HG03159 (cell line): Measurements from ENCODE around the gene TANGO2.

Experiments
- ATAC-seq: cut with Tn5 transposase; IDR thresholded peaks from one replicate; pipeline ENCODE4 v1.9.1; 2021; ENCODE audit warnings: mild to moderate bottlenecking, moderate library complexity; ENCODE audit not compliant: unreplicated experiment

TANGO2 gene

GRCh38 chr22:20024650-20025397 is 3.9 kb downstream of the TANGO2 start:
- no peak for ATAC-seq

- no peak for ATAC-seq
Measured at GRCh38 chr22:20025401-20026203, 4.7 kb downstream of the TANGO2 start.

DNA sequence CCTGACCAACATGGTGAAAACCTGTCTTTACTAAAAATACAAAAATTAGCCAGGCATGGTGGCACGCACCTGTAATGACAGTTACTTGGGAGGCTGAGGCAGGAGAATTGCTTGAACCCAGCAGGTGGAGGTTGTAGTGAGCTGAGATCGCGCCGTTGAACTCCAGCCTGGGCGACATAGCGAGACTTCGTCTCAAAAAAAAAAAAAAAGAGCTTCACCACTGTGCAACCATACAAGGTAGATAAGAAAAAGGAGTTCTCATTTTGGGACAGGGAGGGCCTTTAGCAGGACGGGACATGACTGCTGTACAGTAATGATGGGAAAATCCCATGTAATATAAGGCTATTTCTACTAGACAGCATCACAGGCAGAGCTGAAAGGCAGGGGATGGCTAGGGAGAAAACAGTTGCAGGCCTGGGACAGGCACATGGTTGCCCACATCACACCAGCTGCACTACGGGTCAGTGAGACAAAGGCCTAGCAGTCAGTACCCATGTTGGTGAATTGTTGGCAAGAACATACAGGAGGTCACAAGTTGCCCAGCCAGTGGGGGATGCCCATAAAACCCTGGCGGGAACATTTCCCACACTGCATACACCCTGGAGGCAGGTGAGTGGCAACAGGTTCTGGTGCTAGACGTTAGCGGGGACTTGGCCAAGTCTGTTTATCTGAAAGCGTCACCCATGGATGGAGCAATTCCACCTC is 5.4 kb downstream of the TANGO2 start:
- ATAC-seq: no peak

- no peak for ATAC-seq
Measured at GRCh38 chr22:20026996-20027601, 6.2 kb downstream of the TANGO2 start.

GRCh38 chr22:20027966-20028854 is 7.3 kb downstream of the TANGO2 start:
- no peak for ATAC-seq

- ATAC-seq: no peak
Measured at GRCh38 chr22:20028855-20029549, 8.1 kb downstream of the TANGO2 start.

DNA sequence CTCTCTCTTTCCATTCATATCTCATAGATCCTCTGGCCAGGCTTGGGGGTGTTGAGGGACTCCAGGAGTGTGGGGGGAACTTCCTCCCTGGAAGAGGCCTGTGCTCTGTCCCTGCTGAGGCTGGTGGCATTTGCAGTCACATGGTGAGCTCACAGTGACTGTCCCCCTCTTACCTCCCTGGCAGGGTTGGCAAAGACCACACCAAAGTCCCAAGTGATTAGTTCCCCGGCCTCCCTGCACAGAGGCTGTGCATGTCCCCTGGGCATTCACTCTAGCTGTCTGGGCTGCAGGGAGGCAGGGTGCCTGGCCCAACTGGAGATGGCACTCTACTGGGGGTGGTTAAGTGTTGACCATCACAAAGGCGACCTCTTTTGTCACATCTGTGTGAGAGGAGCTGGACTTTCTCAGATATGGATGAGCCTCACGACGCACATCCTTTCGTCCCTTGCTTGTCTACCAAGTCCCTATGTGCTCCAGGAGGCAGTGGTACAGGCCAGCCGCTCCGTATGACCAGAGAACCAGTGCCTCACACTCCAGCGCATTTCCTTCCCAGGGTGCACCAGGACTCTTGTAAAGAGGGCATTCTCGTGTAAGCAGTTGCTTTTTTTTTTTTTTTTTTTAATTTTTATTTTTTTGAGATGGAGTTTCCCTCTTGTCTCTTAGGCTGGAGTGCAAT is 8.8 kb downstream of the TANGO2 start:
- no peak for ATAC-seq

DNA sequence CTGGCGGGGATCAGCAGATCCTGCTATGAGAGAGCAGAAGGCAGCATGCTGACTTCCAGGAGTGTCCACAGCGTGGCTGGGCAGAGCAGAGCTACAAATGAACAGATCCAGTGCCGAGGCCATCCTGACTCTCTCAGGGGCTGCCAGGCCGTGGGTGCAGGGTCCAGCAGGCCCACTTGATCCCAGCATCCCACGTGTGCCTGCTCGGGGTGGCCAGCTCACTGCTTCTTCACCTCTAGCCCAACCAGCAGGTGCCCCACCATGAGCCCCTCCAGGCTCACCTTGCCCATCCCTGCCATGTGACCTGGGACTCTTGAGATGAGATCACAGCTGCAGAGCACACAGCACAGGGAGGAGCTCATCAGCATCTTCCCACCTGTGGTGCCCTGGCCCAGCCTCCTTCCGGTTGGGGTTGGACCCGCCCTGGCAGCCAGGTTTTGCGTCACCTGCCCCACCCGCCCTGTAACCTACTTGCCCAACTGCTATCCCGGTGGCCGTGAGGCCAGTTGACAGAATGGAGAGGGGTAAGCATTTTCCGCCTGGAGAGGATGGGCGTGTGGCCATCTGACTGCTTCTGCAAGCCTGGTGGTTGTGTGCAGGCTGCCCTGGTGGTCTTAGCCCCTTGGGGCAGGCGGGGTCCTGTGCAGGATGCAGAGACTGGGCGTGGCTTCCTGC is 11.0 kb downstream of the TANGO2 start:
- ATAC-seq: no peak

GRCh38 chr22:20032407-20032991 is 11.6 kb downstream of the TANGO2 start:
- ATAC-seq: no peak

- no peak for ATAC-seq
Measured at GRCh38 chr22:20033045-20033706, 12.3 kb downstream of the TANGO2 start.

DNA sequence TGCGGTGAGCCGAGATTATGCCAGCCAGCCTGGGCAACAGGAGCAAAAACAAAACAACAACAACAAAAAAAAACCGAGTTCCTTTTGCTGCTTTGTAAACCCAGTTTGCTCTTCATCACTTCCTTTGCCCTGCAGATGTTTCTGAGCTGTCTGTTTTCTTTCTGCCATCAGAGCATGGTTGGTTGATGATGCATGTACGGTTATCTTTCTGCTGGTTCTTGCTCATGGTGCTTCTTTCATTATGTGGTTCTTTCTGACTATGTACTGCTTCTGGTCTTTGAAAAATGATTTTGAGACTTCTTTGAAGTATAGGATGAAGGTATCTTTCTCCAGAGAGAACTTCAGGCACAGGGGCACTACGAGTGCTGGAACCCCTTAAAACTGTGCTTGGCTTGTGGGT is 13.2 kb downstream of the TANGO2 start:
- ATAC-seq: no peak

- ATAC-seq: no peak
Measured at GRCh38 chr22:20035375-20036083, 14.6 kb downstream of the TANGO2 start.

GRCh38 chr22:20036084-20036482 is 15.2 kb downstream of the TANGO2 start:
- no peak for ATAC-seq

DNA sequence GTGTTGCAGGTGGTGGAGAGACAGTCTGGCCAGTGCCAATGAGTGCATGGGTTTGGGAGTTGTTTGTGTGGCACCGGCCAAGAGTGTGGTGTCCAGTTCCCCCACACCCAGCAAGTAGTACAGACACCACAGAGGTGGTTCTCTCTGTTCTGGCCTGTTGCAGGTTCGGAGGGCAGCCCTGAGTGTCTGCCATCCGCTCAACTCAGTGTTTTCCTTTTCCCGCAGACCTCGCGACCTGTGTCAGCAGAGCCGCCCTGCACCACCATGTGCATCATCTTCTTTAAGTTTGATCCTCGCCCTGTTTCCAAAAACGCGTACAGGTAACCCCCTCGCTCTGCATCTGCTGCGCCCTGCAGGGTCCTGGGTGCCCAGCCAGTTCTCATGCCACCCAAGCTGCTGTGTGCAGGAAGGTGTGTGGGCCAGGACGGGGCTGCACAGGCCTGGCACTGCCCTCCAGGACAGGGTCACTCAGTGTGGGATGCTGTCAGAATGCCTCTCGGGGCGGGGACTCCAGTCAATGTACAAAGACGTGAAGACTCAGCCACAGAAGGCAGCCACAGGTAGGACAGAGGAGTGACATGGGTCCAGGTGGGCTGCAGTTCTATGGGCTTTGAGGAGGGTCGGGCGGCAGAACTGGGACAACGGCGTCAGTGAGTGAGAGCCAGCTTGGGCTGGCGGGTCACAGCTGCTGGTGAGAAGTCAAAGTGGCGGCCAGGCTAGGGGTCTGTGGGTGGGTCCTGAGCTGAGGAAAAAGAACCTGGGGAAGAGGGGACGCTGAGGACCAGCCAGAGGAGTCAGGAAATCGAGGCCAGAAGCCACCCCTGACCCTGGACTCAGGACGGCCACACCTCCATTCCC is 15.9 kb downstream of the TANGO2 start:
- ATAC-seq: no peak

- ATAC-seq: no peak
Measured at GRCh38 chr22:20037419-20037818, 16.5 kb downstream of the TANGO2 start.

DNA sequence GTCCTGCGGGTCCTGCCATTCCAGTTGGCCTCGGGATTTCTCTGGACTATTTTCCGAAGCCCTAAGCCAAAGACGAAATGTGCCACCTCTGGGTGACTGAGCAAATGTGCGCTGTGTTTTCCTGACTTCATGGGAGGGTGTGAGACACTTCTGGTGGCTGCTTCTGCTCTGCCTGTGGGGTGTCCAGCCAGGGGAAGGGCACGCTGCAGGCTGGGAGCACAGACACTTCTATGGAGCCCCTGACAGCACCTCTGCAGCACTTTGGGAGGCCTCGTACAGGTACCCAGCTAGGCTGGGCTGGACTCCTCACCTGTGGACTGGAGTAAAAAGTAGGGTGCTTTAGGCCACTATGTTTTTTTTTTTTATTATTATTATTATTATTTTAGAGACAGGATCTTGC is 17.7 kb downstream of the TANGO2 start:
- ATAC-seq: no peak
